Activated T-cell treated with anti-CD3 and anti-CD28 coated beads, Interleukin-2, amount 50 U/mL, for 72 hours (primary cell): ENCODE results near the gene CELSR1. TPM values are rescaled to one million over a fixed set of nuclear protein-coding genes. Genes with fewer than 3 reads are reported as not detected.

Experiments used
- ATAC-seq, 2 donors: fragments of 150-1000 bp; cut with Tn5 transposase; replicated peaks in 1 of 2; 2 replicates each; pipeline ENCODE4 v1.10.0; 2021; ENCODE audit warnings: moderate library complexity in 2 of 2, mild to moderate bottlenecking in 1 of 2
- DNase-seq, 2 donors: peaks; one replicate each; pipeline ENCODE4 v3.0.0; 2021 to 2022; ENCODE audit warnings: mixed read lengths in 1 of 2
- H3K27ac Mint-ChIP-seq: one replicate; pipeline ENCODE4 v1.8.0; 2022; ENCODE audit warnings: mild to moderate bottlenecking, moderate library complexity, mixed read lengths
- H3K27me3 Mint-ChIP-seq: one replicate; pipeline ENCODE4 v1.8.0; 2022; ENCODE audit warnings: low read depth, mixed read lengths
- H3K36me3 Mint-ChIP-seq, 2 donors: one replicate each; pipeline ENCODE4 v1.8.0; 2022; ENCODE audit warnings: mixed read lengths in 2 of 2, mild to moderate bottlenecking in 1 of 2; ENCODE audit not compliant: insufficient read depth in 2 of 2
- H3K4me1 Mint-ChIP-seq: one replicate; pipeline ENCODE4 v1.8.0; 2022; ENCODE audit warnings: low read depth, mixed read lengths
- H3K4me3 Mint-ChIP-seq, 2 donors: one replicate each; pipeline ENCODE4 v1.8.0; 2022; ENCODE audit warnings: mild to moderate bottlenecking in 2 of 2, mixed read lengths in 2 of 2, moderate library complexity in 2 of 2
- H3K9me3 Mint-ChIP-seq, 2 donors: one replicate each; pipeline ENCODE4 v1.8.0; 2022; ENCODE audit warnings: mixed read lengths in 2 of 2
- total RNA-seq, 2 donors: library from RNA; stranded (reverse); gene quantifications; one replicate each; pipeline ENCODE4 v1.2.3, GENCODE V29; 2022

The CELSR1 gene
- total RNA-seq, 2 donors from 2014 or later = 0.83 to 1.3 TPM

DNA sequence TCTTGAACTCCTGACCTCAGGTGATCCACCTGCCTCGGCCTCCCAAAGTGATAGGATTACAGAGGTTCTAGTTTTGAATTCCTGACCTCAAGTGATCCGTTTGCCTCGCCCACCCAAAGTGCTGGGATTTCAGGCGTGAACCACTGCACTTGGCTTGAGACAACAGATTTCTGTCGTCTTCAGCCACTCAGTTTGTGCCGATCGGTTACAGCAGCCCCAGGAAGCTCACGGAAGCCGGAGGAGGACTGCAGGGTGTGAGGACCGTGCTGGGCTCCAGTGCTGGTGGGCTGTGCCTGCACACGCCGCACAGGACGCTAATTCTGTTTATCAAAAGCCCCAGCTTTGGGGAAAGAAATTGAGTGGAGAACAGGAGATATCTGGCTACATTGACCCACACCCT lies 82.0 kb downstream of the CELSR1 start:
- Mint-ChIP-seq H3K4me1 (no peaks in the 10 kb centered on the region), H3K27me3 (no peaks in the 10 kb centered on the region), H3K27ac (no peak overlapping the region), H3K36me3 (no peaks in the 10 kb centered on the region), H3K9me3 (no peaks in the 10 kb centered on the region), H3K4me3 (no peak overlapping the region)
- no peak for DNase-seq
- no peak for ATAC-seq

DNA sequence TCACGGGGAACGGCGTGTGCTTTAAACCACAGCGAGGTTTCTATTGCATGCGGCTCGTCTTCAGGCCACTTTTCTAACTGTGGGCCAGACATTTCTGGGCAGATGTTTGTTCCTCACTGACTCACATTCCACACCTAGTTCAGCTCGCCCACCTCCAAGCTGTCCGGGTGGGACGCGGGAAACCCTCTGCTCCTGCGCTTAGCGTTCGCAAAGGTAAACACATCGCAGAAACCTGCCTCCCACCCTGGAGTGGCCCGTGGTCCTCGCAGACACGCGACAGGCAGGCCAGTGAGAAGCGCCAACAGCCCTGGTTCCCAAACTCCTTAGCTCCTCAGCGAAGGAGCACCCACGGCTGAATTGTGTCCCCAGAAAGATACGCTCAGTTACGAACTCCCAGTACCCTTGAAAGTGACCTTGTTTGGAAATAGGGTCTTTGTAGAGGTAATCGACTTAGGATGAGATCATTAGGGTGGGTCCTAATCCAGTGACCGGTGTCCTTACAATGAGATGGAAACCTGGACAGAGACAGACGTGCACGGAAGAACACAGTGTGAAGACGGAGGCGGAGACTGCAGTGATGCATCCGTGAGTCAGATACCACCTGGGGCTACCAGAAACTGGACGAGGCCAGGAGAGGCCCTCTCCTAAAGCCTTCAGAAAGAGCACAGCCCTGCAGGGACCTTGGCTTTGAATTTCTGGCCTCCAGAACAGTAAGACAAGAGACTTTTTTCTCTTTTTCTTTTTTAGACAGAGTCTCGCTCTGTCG lies 82.7 kb downstream of the CELSR1 start:
- H3K4me3 Mint-ChIP-seq = no peak overlapping the region
- DNase-seq = no peak
- ATAC-seq = no peak
- H3K27ac Mint-ChIP-seq = no peak overlapping the region
- H3K36me3 Mint-ChIP-seq = no peaks in the 10 kb centered on the region
- H3K9me3 Mint-ChIP-seq = no peaks in the 10 kb centered on the region
- no peaks in the 10 kb centered on the region for H3K4me1 Mint-ChIP-seq
- H3K27me3 Mint-ChIP-seq = no peaks in the 10 kb centered on the region

DNA sequence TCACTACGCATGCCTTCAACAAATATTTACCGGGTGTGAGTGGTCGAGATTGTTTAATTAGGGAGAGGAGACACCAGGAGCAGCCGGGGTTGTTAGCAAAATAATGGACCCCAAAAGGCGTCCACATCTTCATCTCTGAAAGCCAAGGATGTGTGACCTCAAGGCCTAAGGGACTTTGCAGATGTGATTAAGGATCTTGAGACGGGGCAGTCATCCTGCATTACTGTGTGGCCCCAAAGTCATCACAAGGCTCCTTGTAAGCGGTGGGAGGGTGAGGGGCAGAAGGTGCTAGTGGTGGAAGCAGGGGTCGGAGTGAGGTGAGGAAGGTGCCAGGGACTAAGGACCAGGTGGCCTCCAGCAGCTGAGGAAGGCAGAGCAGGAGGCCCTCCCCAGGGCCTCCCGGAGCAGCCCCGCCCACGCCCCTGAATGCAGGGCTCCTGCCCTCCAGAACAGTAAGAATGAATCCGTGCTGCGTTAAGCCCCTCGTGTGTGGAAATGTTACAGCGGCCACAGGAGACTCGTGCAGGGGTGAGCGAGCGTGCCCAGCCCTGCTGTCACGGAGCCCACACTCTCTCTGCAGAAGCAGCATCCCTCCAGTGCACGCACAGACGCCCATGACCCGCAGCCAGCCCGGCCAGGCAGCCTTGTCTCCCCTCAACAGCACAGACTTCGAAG lies 83.5 kb downstream of the CELSR1 start:
- ATAC-seq (no peak), DNase-seq (no peak)
- no peaks in the 10 kb centered on the region for H3K4me1 Mint-ChIP-seq
- no peak overlapping the region for H3K4me3 Mint-ChIP-seq
- H3K36me3 Mint-ChIP-seq = no peaks in the 10 kb centered on the region
- no peak overlapping the region for H3K27ac Mint-ChIP-seq
- no peaks in the 10 kb centered on the region for H3K27me3 Mint-ChIP-seq
- H3K9me3 Mint-ChIP-seq = peaks cover 0 to 2% of the 10 kb centered on the region in 2 donors

DNA sequence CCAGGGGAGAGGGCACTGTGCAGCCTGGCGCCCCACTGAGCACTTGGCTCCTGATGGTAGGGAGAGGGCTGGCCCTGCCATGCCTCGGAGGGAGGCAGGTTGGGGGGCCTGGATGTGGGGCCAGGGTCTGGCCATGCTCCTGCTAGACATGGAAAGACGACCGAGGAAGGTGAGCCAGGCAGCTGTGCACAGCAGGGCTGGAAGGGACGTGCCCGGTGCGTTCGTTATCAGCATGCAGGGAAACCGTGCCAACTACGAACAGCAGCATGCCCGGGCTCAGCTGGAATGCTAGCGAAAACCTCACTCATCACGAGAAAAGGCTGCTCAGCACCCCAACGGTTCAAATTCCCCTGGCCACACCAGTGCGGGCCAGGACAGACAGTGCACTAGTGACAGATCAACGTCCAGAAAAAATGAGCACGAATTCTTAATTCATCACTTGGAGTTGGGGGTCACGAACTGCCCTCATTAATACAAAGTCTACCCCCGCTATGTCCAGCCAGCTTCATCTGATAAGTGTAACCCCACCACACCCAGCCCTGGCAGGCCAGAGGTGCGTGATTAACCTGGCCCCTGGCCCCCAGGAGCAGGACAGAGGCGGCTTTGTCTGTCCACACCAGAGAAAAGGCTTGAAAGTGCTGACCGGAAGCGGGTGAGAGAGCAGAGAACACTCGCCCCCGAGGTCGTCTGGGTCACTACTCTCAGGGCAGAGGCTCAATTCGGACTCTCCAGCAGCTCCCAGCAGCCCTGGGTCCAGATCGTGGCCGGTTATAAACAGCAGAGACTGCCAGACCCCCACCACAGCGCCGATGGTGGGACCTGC lies 84.2 kb downstream of the CELSR1 start:
- ATAC-seq (no peak), DNase-seq (no peak)
- H3K4me3 Mint-ChIP-seq = no peak overlapping the region
- peaks cover 0 to 2% of the 10 kb centered on the region in 2 donors for H3K9me3 Mint-ChIP-seq
- H3K4me1 Mint-ChIP-seq = no peaks in the 10 kb centered on the region
- H3K27ac Mint-ChIP-seq = no peak overlapping the region
- no peaks in the 10 kb centered on the region for H3K36me3 Mint-ChIP-seq
- H3K27me3 Mint-ChIP-seq = no peaks in the 10 kb centered on the region

GRCh38 chr22:46452195-46453005 lies 85.0 kb downstream of the CELSR1 start:
- Mint-ChIP-seq H3K36me3 (no peaks in the 10 kb centered on the region), H3K27me3 (no peaks in the 10 kb centered on the region), H3K4me3 (no peak overlapping the region), H3K27ac (no peak overlapping the region), H3K9me3 (peaks cover 0 to 2% of the 10 kb centered on the region in 2 donors), H3K4me1 (no peaks in the 10 kb centered on the region)
- DNase-seq = no peak
- no peak for ATAC-seq

GRCh38 chr22:46451741-46452140 lies 85.7 kb downstream of the CELSR1 start:
- Mint-ChIP-seq H3K27ac (no peak overlapping the region), H3K4me3 (no peak overlapping the region), H3K4me1 (no peaks in the 10 kb centered on the region), H3K36me3 (no peaks in the 10 kb centered on the region), H3K9me3 (peaks cover 0 to 2% of the 10 kb centered on the region in 2 donors), H3K27me3 (no peaks in the 10 kb centered on the region)
- DNase-seq (no peak), ATAC-seq (no peak)

DNA sequence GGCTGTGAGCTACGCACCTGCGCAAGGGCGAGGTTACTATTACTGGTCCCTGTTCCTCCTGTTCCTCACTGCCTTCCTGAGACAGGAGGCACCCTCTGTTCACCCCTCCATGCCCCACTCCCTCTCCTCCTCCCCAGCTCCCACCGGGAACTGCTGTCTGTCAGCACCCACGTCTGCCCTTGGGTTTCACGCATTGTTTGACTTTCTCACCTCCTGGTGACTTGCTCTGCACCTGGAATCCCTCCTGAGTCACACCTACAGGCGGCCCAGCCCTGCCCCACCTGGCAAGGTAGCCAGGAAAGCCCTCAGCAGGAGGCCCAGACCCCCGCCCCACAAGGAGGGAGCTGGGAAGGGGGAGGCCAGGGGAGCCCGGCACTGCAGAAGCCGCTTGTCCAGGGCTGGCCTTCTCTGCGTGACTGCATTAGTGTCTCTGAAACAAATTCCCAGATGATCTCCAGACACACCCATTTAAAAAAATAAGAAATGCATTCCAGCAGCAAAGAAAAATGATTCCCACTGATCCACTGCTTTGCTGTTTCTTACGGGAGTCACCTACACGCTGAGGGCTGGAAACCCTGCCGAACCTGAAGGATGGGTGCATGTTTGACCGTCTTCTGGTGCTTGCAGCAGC lies 86.4 kb downstream of the CELSR1 start:
- ATAC-seq (no peak), DNase-seq (no peak)
- no peak overlapping the region for H3K27ac Mint-ChIP-seq
- no peaks in the 10 kb centered on the region for H3K36me3 Mint-ChIP-seq
- no peak overlapping the region for H3K4me3 Mint-ChIP-seq
- H3K27me3 Mint-ChIP-seq = no peaks in the 10 kb centered on the region
- peaks cover 0 to 2% of the 10 kb centered on the region in 2 donors for H3K9me3 Mint-ChIP-seq
- H3K4me1 Mint-ChIP-seq = no peaks in the 10 kb centered on the region

DNA sequence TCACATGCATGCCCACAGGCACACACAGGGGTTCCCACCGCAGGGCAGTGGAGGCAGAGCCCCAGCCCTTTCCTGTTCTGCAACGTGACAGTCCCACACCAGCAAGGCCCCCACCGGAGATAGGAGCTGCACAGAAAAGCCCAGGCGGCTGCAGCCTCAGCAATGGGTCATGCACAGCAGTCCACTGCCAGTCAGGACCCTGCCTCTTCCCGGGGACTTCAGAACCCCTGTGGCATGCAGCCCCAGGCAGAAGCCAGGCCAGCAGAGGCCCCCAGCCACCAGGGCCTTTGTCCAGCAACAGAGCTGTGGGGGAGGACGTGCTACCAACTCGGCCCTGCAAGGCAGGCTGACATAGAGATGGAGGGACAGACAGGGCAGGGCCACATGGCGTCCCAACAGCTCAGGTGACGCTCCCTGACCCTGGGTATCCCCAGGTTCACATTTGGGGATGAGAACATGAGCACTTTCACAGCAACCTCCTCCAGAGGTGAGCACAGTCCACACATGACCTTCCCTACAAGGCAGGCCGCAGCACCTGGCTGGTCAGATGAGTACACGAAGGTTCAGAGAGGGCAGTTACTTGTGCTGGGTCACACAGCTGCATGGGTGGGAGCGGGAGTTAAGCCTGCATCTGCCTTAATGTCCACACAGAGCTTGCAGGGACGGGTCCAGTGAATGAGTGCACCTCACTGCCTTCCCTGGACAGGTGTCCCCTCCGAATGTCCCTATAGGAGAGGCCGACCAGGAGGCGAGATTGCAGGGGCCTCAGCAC lies 87.3 kb downstream of the CELSR1 start:
- DNase-seq (no peak), ATAC-seq (no peak)
- peaks cover 0 to 2% of the 10 kb centered on the region in 2 donors for H3K9me3 Mint-ChIP-seq
- H3K4me1 Mint-ChIP-seq = no peaks in the 10 kb centered on the region
- no peak overlapping the region for H3K4me3 Mint-ChIP-seq
- no peak overlapping the region for H3K27ac Mint-ChIP-seq
- no peaks in the 10 kb centered on the region for H3K27me3 Mint-ChIP-seq
- no peaks in the 10 kb centered on the region for H3K36me3 Mint-ChIP-seq

DNA sequence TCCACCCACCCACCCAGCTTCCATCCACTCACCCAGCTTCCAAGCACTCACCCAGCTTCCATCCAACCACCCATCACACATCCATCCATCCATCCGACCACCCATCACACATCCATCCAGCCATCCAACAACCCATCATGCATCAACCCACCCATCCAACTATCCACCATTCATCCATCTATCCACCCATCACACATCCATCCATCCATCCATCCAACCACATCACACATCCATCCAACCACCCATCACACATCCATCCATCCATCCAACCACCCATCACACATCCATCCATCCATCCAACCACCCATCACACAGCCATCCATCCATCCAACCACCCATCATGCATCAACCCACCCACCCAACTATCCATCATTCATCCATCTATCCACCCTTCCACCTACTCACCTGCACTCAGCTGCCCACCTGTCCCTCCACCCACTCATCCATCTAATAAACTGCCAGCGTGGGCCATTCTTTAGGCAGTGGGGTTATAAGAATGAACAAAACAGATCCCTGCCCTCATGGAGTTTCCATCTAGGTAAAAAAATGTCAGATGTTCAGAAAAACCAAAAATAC lies 88.2 kb downstream of the CELSR1 start:
- peaks cover 0 to 2% of the 10 kb centered on the region in 2 donors for H3K9me3 Mint-ChIP-seq
- no peaks in the 10 kb centered on the region for H3K27me3 Mint-ChIP-seq
- no peak for DNase-seq
- H3K4me1 Mint-ChIP-seq = no peaks in the 10 kb centered on the region
- H3K36me3 Mint-ChIP-seq = no peaks in the 10 kb centered on the region
- no peak for ATAC-seq
- no peak overlapping the region for H3K4me3 Mint-ChIP-seq
- no peak overlapping the region for H3K27ac Mint-ChIP-seq

DNA sequence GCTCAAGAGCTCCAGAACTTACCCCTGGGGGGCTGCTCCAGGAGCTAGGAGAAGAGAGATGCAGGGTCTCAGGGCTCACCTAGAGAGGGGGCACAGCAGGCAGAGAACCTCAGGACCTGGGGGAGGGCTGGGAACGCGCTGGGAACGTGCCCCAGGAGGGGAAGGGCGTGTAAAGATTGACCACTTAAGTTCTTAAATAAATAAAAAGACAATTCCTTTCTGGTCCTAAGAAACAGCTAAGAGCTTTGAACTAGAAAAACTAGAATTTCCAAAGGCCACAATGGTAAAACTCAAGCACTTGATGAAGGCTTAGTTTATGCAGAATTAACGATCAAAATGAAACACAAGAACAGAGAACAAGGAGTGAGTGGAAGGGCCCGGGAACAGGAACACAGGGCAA lies 89.1 kb downstream of the CELSR1 start:
- Mint-ChIP-seq H3K27me3 (no peaks in the 10 kb centered on the region), H3K4me1 (no peaks in the 10 kb centered on the region), H3K4me3 (no peak overlapping the region), H3K9me3 (peaks cover 0 to 2% of the 10 kb centered on the region in 2 donors), H3K36me3 (no peaks in the 10 kb centered on the region), H3K27ac (no peak overlapping the region)
- DNase-seq = no peak
- ATAC-seq = no peak

DNA sequence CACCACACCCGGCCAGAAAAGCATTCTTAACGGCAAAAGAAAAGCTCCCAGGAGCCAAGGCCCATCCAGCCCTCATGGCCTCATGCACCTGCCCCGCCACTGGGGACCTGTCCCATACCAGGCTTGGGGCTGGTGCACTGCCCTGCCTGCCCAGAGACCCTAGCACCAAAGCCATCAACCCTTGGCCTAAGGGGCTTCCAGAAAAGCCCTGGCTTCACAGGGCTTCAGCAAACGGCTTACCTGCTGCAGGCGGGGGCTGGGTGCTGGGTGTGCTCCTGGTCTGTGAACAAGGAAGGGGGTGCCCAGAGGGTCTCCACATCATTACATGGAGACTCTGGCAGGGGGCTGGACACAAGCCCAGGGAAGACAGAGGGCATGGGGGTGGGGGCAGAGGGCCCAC lies 89.5 kb downstream of the CELSR1 start:
- ATAC-seq (no peak), DNase-seq (no peak)
- Mint-ChIP-seq H3K4me1 (no peaks in the 10 kb centered on the region), H3K27ac (no peak overlapping the region), H3K36me3 (no peaks in the 10 kb centered on the region), H3K27me3 (no peaks in the 10 kb centered on the region), H3K9me3 (peaks cover 0 to 2% of the 10 kb centered on the region in 2 donors), H3K4me3 (no peak overlapping the region)
